HEK293 (cell line): ENCODE results near the gene C2orf69.

Experiments used
- CTCF ChIA-PET: fragments of 350-600 bp; formaldehyde crosslinking; extraction: SDS; loops from one replicate; lab custom pipeline; 2021; ENCODE audit warnings: antibody characterized with exemption; lab: Yijun Ruan, JAX
- POLR2A ChIA-PET: fragments of 300-600 bp; formaldehyde crosslinking; extraction: SDS; loops from one replicate; lab custom pipeline; 2020; ENCODE audit warnings: antibody characterized with exemption, inconsistent platforms; lab: Yijun Ruan, JAX
- H3K27ac ChIP-seq: fragments of 200-500 bp; sonication (Bioruptor generic); 2 replicates; pipeline ENCODE4 v1.5.1; 2014; ENCODE audit warnings: low read depth, low read length, control low read depth, inconsistent platforms; ENCODE audit errors: extremely low read depth
- H3K36me3 ChIP-seq, 2 experiments: fragments of 200-500 bp in 1 of 2; sonication (Bioruptor generic) in 1 of 2; 1 replicate in 1 of 2; 2 replicates in 1 of 2; pipeline ENCODE4 v1.5.1; 2014 to 2017; ENCODE audit warnings: inconsistent platforms in 2 of 2, low read length in 2 of 2; ENCODE audit not compliant: control insufficient read depth in 2 of 2, insufficient read depth in 1 of 2
- H3K4me1 ChIP-seq: fragments of 200-500 bp; sonication (Bioruptor generic); 2 replicates; pipeline ENCODE4 v1.5.1; 2014; ENCODE audit warnings: mild to moderate bottlenecking, low read length, inconsistent platforms; ENCODE audit not compliant: control insufficient read depth, insufficient read depth
- H3K4me3 ChIP-seq: 2 replicates; pipeline ENCODE4 v1.5.1; 2011; ENCODE audit warnings: low read depth, mild to moderate bottlenecking, control low read depth, low read length, moderate library complexity
- H3K9me3 ChIP-seq: fragments of 200-500 bp; sonication (Bioruptor generic); 2 replicates; pipeline ENCODE4 v1.5.1; 2014; ENCODE audit warnings: low read depth, low read length, inconsistent platforms; ENCODE audit not compliant: control insufficient read depth, insufficient read depth
- BCL6B ChIP-seq: fragments of 450-650 bp; formaldehyde crosslinking; IDR thresholded peaks from 2 replicates; pipeline ENCODE4 v1.5.1; 2017; ENCODE audit warnings: missing biosample characterization, missing genetic modification characterization
- KLF7 ChIP-seq: fragments of 450-650 bp; formaldehyde crosslinking; IDR thresholded peaks from 2 replicates; pipeline ENCODE4 v1.5.1; 2016; ENCODE audit warnings: missing biosample characterization, missing genetic modification characterization, borderline replicate concordance
- TSHZ1 ChIP-seq: fragments of 450-650 bp; formaldehyde crosslinking; IDR thresholded peaks from 2 replicates; pipeline ENCODE4 v1.5.1; 2016; ENCODE audit warnings: missing biosample characterization, missing genetic modification characterization, borderline replicate concordance
- ZBTB11 ChIP-seq: fragments of 450-650 bp; formaldehyde crosslinking; conservative IDR thresholded peaks from 2 replicates; pipeline ENCODE4 v1.5.1; 2016; ENCODE audit warnings: low read depth, missing biosample characterization, missing genetic modification characterization
- ZBTB21 ChIP-seq: fragments of 450-650 bp; formaldehyde crosslinking; IDR thresholded peaks from 2 replicates; pipeline ENCODE4 v1.5.1; 2017; ENCODE audit warnings: missing biosample characterization, missing genetic modification characterization
- ZBTB44 ChIP-seq: fragments of 450-650 bp; IDR thresholded peaks from 2 replicates; pipeline ENCODE4 v1.5.1; 2018; ENCODE audit warnings: missing biosample characterization, mild to moderate bottlenecking, missing genetic modification characterization
- ZNF157 ChIP-seq: fragments of 450-650 bp; formaldehyde crosslinking; IDR thresholded peaks from 2 replicates; pipeline ENCODE4 v1.5.1; 2016; ENCODE audit warnings: missing biosample characterization, missing genetic modification characterization
- ZNF18 ChIP-seq: fragments of 450-650 bp; formaldehyde crosslinking; IDR thresholded peaks from 2 replicates; pipeline ENCODE4 v1.5.1; 2016; ENCODE audit warnings: missing biosample characterization, missing genetic modification characterization
- ZNF202 ChIP-seq: fragments of 450-650 bp; formaldehyde crosslinking; IDR thresholded peaks from 2 replicates; pipeline ENCODE4 v1.5.1; 2016; ENCODE audit warnings: missing biosample characterization, missing genetic modification characterization, borderline replicate concordance
- ZNF24 ChIP-seq: fragments of 450-650 bp; formaldehyde crosslinking; IDR thresholded peaks from 2 replicates; pipeline ENCODE4 v1.5.1; 2016; ENCODE audit warnings: missing biosample characterization, missing genetic modification characterization
- ZNF404 ChIP-seq: fragments of 450-650 bp; formaldehyde crosslinking; IDR thresholded peaks from 2 replicates; pipeline ENCODE4 v1.5.1; 2017; ENCODE audit warnings: missing biosample characterization, missing genetic modification characterization
- ZNF416 ChIP-seq: fragments of 450-650 bp; formaldehyde crosslinking; IDR thresholded peaks from 2 replicates; pipeline ENCODE4 v1.5.1; 2016; ENCODE audit warnings: missing biosample characterization, missing genetic modification characterization
- ZNF433 ChIP-seq: fragments of 450-650 bp; formaldehyde crosslinking; IDR thresholded peaks from 2 replicates; pipeline ENCODE4 v1.5.1; 2016; ENCODE audit warnings: missing biosample characterization, missing genetic modification characterization, low read depth
- ZNF513 ChIP-seq: fragments of 450-650 bp; IDR thresholded peaks from 2 replicates; pipeline ENCODE4 v1.5.1; 2018; ENCODE audit warnings: missing biosample characterization, missing genetic modification characterization
- ZNF548 ChIP-seq: fragments of 450-650 bp; formaldehyde crosslinking; IDR thresholded peaks from 2 replicates; pipeline ENCODE4 v1.5.1; 2016; ENCODE audit warnings: missing biosample characterization, missing genetic modification characterization
- ZNF558 ChIP-seq: fragments of 450-650 bp; formaldehyde crosslinking; IDR thresholded peaks from 2 replicates; pipeline ENCODE4 v1.5.1; 2016; ENCODE audit warnings: missing biosample characterization, missing genetic modification characterization
- ZNF701 ChIP-seq: fragments of 450-650 bp; formaldehyde crosslinking; IDR thresholded peaks from 2 replicates; pipeline ENCODE4 v1.5.1; 2016; ENCODE audit warnings: missing biosample characterization, missing genetic modification characterization
- ZNF830 ChIP-seq: fragments of 450-650 bp; IDR thresholded peaks from 2 replicates; pipeline ENCODE4 v1.5.0; 2018; ENCODE audit warnings: missing biosample characterization, missing genetic modification characterization, low read depth, mild to moderate bottlenecking, moderate library complexity
- ZSCAN18 ChIP-seq: fragments of 450-650 bp; formaldehyde crosslinking; IDR thresholded peaks from 2 replicates; pipeline ENCODE4 v1.5.1; 2016; ENCODE audit warnings: missing biosample characterization, missing genetic modification characterization

C2orf69 gene

GRCh38 chr2:199902486-199903110 lies 8.5 kb upstream of the C2orf69 start:
- Histone ChIP-seq H3K4me3 (no peak overlapping the region), H3K36me3 (no peaks in the 10 kb centered on the region), H3K4me1 (no peaks in the 10 kb centered on the region), H3K9me3 (no peaks in the 10 kb centered on the region), H3K27ac (no peak overlapping the region)
- TF ChIP-seq ZNF416 (tag by site-specific recombination) (no peak), ZNF701 (tag by site-specific recombination) (no peak), ZNF548 (tag by site-specific recombination) (no peak), ZNF558 (no peak), KLF7 (tag by site-specific recombination) (no peak)
- ChIA-PET POLR2A (no interaction called here), CTCF (no interaction called here)

- Histone ChIP-seq H3K9me3 (no peaks in the 10 kb centered on the region), H3K27ac (no peak overlapping the region), H3K4me1 (no peaks in the 10 kb centered on the region), H3K4me3 (no peak overlapping the region), H3K36me3 (no peaks in the 10 kb centered on the region)
- CTCF ChIA-PET, result no interaction called here
- POLR2A ChIA-PET, result no interaction called here
- TF ChIP-seq TSHZ1 (tag by site-specific recombination) (no peak), BCL6B (no peak), ZNF830 (tag by site-specific recombination) (no peak), ZNF404 (tag by site-specific recombination) (no peak), ZBTB44 (tag by site-specific recombination) (no peak), ZNF24 (no peak), ZNF157 (no peak), ZNF513 (tag by site-specific recombination) (no peak), ZSCAN18 (tag by site-specific recombination) (no peak), ZNF202 (tag by site-specific recombination) (no peak), ZNF433 (tag by site-specific recombination) (no peak), ZBTB11 (tag by site-specific recombination) (no peak), ZNF18 (no peak), ZBTB21 (no peak)
Observed at GRCh38 chr2:199903111-199903510, 8.0 kb upstream of the C2orf69 start.
